H1 (cell line): ENCODE results near the gene IL31. TPM values are rescaled to one million over a fixed set of nuclear protein-coding genes. Genes with fewer than 3 reads are reported as not detected.
A peak's percentile ranks its signal among the peaks of the same experiment; 100 is the strongest.
"Not testable (repeated sequence)": the region's sequence is repeated elsewhere in the genome, so short reads cannot be mapped to it uniquely, and the experiment has no call there.

Source experiments
- CTCF ChIA-PET: fragments of 300-600 bp; sonication (Branson Sonifier 250); formaldehyde crosslinking; loops from one replicate; lab custom pipeline; 2021; ENCODE audit not compliant: partially characterized antibody; lab: Charles Lee
- POLR2A ChIA-PET: fragments of 300-600 bp; sonication (Branson Sonifier 250); formaldehyde crosslinking; loops from one replicate; lab custom pipeline; 2021; ENCODE audit warnings: inconsistent platforms; ENCODE audit not compliant: partially characterized antibody; lab: Charles Lee
- DNase-seq, 2 experiments: peaks; one replicate each; pipeline versions ENCODE4 v3.0.0 to v3.0.0-alpha.2; 2010 to 2022; ENCODE audit warnings: low spot score in 2 of 2, low read depth in 1 of 2, mixed read lengths in 1 of 2
- FAIRE-seq: peaks from 2 replicates; lab custom pipeline; 2011; peaks lifted over from hg19 to GRCh38; lab: Jason Lieb, UNC
- H2AFZ ChIP-seq: 2 replicates; pipeline ENCODE4 v1.8.1; 2012; ENCODE audit warnings: low read length, inconsistent platforms
- H2AK5ac ChIP-seq: 2 replicates; pipeline ENCODE4 v1.6.1; 2013; ENCODE audit warnings: low read depth, low read length
- H2BK120ac ChIP-seq: replicated peaks from 2 replicates; pipeline ENCODE3; 2013; ENCODE audit warnings: low read depth, low read length, inconsistent platforms
- H2BK12ac ChIP-seq: 2 replicates; pipeline ENCODE4 v1.6.1; 2013; ENCODE audit warnings: low read depth, low read length
- H2BK15ac ChIP-seq: 2 replicates; pipeline ENCODE4 v1.6.1; 2013; ENCODE audit warnings: low read length
- H2BK20ac ChIP-seq: 2 replicates; pipeline ENCODE4 v1.6.1; 2013; ENCODE audit warnings: low read length
- H2BK5ac ChIP-seq: 2 replicates; pipeline ENCODE4 v1.6.1; 2013; ENCODE audit warnings: low read depth, low read length
- H3K14ac ChIP-seq: 2 replicates; pipeline ENCODE4 v1.6.1; 2013; ENCODE audit warnings: inconsistent platforms; ENCODE audit not compliant: insufficient read length
- H3K18ac ChIP-seq: 2 replicates; pipeline ENCODE4 v1.6.1; 2013; ENCODE audit warnings: low read length; ENCODE audit errors: extremely low read depth
- H3K23ac ChIP-seq: 2 replicates; pipeline ENCODE4 v1.6.1; 2013; ENCODE audit warnings: inconsistent platforms; ENCODE audit not compliant: insufficient read length
- H3K23me2 ChIP-seq: 2 replicates; pipeline ENCODE4 v1.6.1; 2013; ENCODE audit warnings: low read depth, low read length
- H3K27ac ChIP-seq: 2 replicates; pipeline ENCODE4 v1.6.1; 2011; ENCODE audit warnings: low read depth, low read length, inconsistent platforms
- H3K27me3 ChIP-seq, 4 experiments: replicated peaks in 1 of 4; 1 replicate in 1 of 4; 2 replicates in 3 of 4; pipeline versions ENCODE4 v1.6.1 to v1.8.1; 2011 to 2013; ENCODE audit warnings: low read length in 3 of 4, mild to moderate bottlenecking in 3 of 4, inconsistent platforms in 2 of 4, mixed read lengths in 2 of 4, moderate library complexity in 1 of 4; ENCODE audit not compliant: control insufficient read depth in 3 of 4, insufficient read depth in 3 of 4; ENCODE audit errors: extremely low read depth in 1 of 4
- H3K36me3 ChIP-seq, 4 experiments: 2 replicates each; pipeline versions ENCODE4 v1.6.1 to v1.8.1; 2011 to 2013; ENCODE audit warnings: mild to moderate bottlenecking in 4 of 4, low read length in 3 of 4, moderate library complexity in 2 of 4, control low read depth in 1 of 4, inconsistent platforms in 1 of 4; ENCODE audit not compliant: insufficient read depth in 4 of 4, control insufficient read depth in 2 of 4
- H3K4ac ChIP-seq: replicated peaks from 2 replicates; pipeline ENCODE3; 2013; ENCODE audit warnings: low read length, low read depth, mixed read lengths, inconsistent platforms; ENCODE audit not compliant: insufficient read length
- H3K4me1 ChIP-seq, 4 experiments: replicated peaks in 1 of 4; 1 replicate in 1 of 4; 2 replicates in 3 of 4; pipeline versions ENCODE4 v1.6.1 to v1.8.1; 2011 to 2013; ENCODE audit warnings: low read length in 3 of 4, inconsistent platforms in 2 of 4, mixed read lengths in 1 of 4; ENCODE audit not compliant: insufficient read depth in 4 of 4, control insufficient read depth in 3 of 4
- H3K4me2 ChIP-seq, 2 experiments: 2 replicates each; pipeline versions ENCODE4 v1.6.1 to v1.8.1; 2011 to 2013; ENCODE audit warnings: low read depth in 2 of 2, low read length in 2 of 2, control low read depth in 1 of 2, inconsistent platforms in 1 of 2, mild to moderate bottlenecking in 1 of 2; ENCODE audit not compliant: insufficient read depth in 1 of 2
- H3K4me3 ChIP-seq, 4 experiments: fragments of 200-600, 300-600 bp in 1 of 4; sonication (generic), shearing (Covaris generic), sonication (Bioruptor Twin) in 1 of 4; 2 replicates each; pipeline versions ENCODE4 v1.5.1 to v1.8.1; 2011 to 2016; ENCODE audit warnings: low read length in 4 of 4, low read depth in 3 of 4, control low read depth in 2 of 4, inconsistent platforms in 2 of 4, mild to moderate bottlenecking in 2 of 4, mixed read lengths in 1 of 4, moderate library complexity in 1 of 4; ENCODE audit not compliant: insufficient read depth in 2 of 4; ENCODE audit errors: extremely low read depth in 1 of 4
- H3K56ac ChIP-seq: replicated peaks from 2 replicates; pipeline ENCODE3; 2013; ENCODE audit warnings: low read depth, mild to moderate bottlenecking, mixed read lengths, low read length, inconsistent platforms; ENCODE audit not compliant: insufficient read length
- H3K79me1 ChIP-seq: 2 replicates; pipeline ENCODE4 v1.6.1; 2013; ENCODE audit warnings: low read depth, low read length, control low read depth
- H3K79me2 ChIP-seq, 2 experiments: 2 replicates each; pipeline versions ENCODE4 v1.6.1 to v1.8.1; 2012 to 2013; ENCODE audit warnings: low read length in 2 of 2, mild to moderate bottlenecking in 2 of 2, inconsistent platforms in 1 of 2; ENCODE audit not compliant: insufficient read depth in 2 of 2, control insufficient read depth in 1 of 2
- H3K9ac ChIP-seq, 4 experiments: replicated peaks in 1 of 4; 1 replicate in 1 of 4; 2 replicates in 3 of 4; pipeline versions ENCODE4 v1.6.1 to v1.8.1; 2011 to 2013; ENCODE audit warnings: low read depth in 3 of 4, low read length in 3 of 4, control low read depth in 2 of 4, mild to moderate bottlenecking in 2 of 4, moderate library complexity in 2 of 4, inconsistent platforms in 1 of 4; ENCODE audit errors: extremely low read depth in 1 of 4
- H3K9me3 ChIP-seq, 2 experiments: 2 replicates each; pipeline versions ENCODE4 v1.6.1 to v1.8.1; 2012 to 2013; ENCODE audit warnings: mild to moderate bottlenecking in 2 of 2, moderate library complexity in 2 of 2, control low read depth in 1 of 2, inconsistent platforms in 1 of 2, low read depth in 1 of 2, low read length in 1 of 2, mixed read lengths in 1 of 2; ENCODE audit not compliant: insufficient read depth in 2 of 2
- H4K20me1 ChIP-seq, 2 experiments: replicated peaks in 1 of 2; 2 replicates each; pipeline versions ENCODE3 to v1.8.1; 2011 to 2013; ENCODE audit warnings: inconsistent platforms in 2 of 2, low read length in 2 of 2, mild to moderate bottlenecking in 1 of 2; ENCODE audit not compliant: insufficient read depth in 2 of 2, control insufficient read depth in 1 of 2
- H4K5ac ChIP-seq: 2 replicates; pipeline ENCODE4 v1.6.1; 2013; ENCODE audit warnings: low read length, low read depth, mixed read lengths, inconsistent platforms; ENCODE audit not compliant: insufficient read length
- H4K8ac ChIP-seq: 2 replicates; pipeline ENCODE4 v1.8.0; 2013; ENCODE audit warnings: mild to moderate bottlenecking, moderate library complexity, low read length, inconsistent platforms; ENCODE audit not compliant: insufficient read depth; ENCODE audit errors: extremely low read depth
- H4K91ac ChIP-seq: replicated peaks from 2 replicates; pipeline ENCODE3; 2013; ENCODE audit warnings: low read length, mixed read lengths, inconsistent platforms; ENCODE audit not compliant: insufficient read length
- WGBS, 2 experiments: shearing (Covaris generic) in 1 of 2; methylation state at CpG; one replicate each; pipeline versions ENCODE4 v1.1.6 to v1.1.7; 2013 to 2015; ENCODE audit warnings: low lambda C conversion rate in 2 of 2, mixed read lengths in 2 of 2, inconsistent platforms in 1 of 2, low coverage in 1 of 2, missing lambda C conversion rate in 1 of 2; ENCODE audit not compliant: insufficient replicate concordance in 2 of 2, insufficient coverage in 1 of 2, insufficient read length in 1 of 2; ENCODE audit errors: extremely low coverage in 1 of 2, missing lambda C conversion rate in 1 of 2; 5-methylcytosine and 5-hydroxymethylcytosine counted together
- polyA plus RNA-seq, 7 experiments: library from polyadenylated mRNA; depleted of rRNA in 3 of 7; stranded (reverse) in 5 of 7; unstranded in 2 of 7; fragments of >200 nt in 5 of 7; fragments of 200-250 nt in 2 of 7; gene quantifications; 1 replicate in 5 of 7; 2 replicates in 1 of 7; 4 replicates in 1 of 7; pipeline versions ENCODE4 v1.2.1 to v1.2.3, GENCODE V29; 2011 to 2013; ENCODE audit warnings: missing spikeins in 2 of 7, mixed read lengths in 2 of 7
- total RNA-seq: library from RNA; stranded (reverse); fragmentation: NEBNext Ultra II Directional; extraction: Animal tissue kit (Norgen Biotek cat#: 25700); gene quantifications from 2 replicates; pipeline ENCODE4 v1.2.1, GENCODE V29; 2021

The IL31 gene
- total and polyA plus RNA-seq, 2 of the 8 experiments (the other 6 are each of a cell fraction or from before 2014, with no cell fraction given) = not detected

- H2BK15ac ChIP-seq, H3K23ac ChIP-seq, H2BK20ac ChIP-seq, H3K14ac ChIP-seq, H3K4me1 ChIP-seq, H3K9me3 ChIP-seq, H4K8ac ChIP-seq, H3K9ac ChIP-seq, DNase-seq, H3K27ac ChIP-seq, H3K79me1 ChIP-seq, FAIRE-seq, H2AK5ac ChIP-seq, H2BK5ac ChIP-seq, H3K23me2 ChIP-seq, H3K79me2 ChIP-seq, H3K56ac ChIP-seq, H3K4ac ChIP-seq, H4K91ac ChIP-seq, H2BK120ac ChIP-seq, H4K5ac ChIP-seq, H2BK12ac ChIP-seq: not testable (repeated sequence)
- H3K27me3 ChIP-seq = peaks cover 9 to 44% (median 27%) of the 10 kb centered on the region in 4 experiments; a peak in 6 of 7 replicates
- H3K4me2 ChIP-seq = peak overlapping the region; percentile 60 to 98
- peak overlapping the region; percentile 5; the same call in 1 of the 2 replicates for H3K18ac ChIP-seq
- H4K20me1 ChIP-seq = peaks cover 8 to 14% of the 10 kb centered on the region in 2 experiments
- H3K36me3 ChIP-seq = peaks cover 0 to 13% (median 7%) of the 10 kb centered on the region in 4 experiments; a peak in 5 of 8 replicates
- ChIA-PET CTCF (interaction anchor here (1.1 to 4.0 kb wide), 3 partner anchors 9 to 65 kb away, joined by 3 to 18 read pairs (median 3); no protein-coding TSS in a partner anchor), POLR2A (interaction anchor here (0.8 to 17.6 kb wide), 3 partner anchors 9 to 363 kb away, joined by 3 to 230 read pairs (median 4); partner anchors contain the start of gene DIABLO)
- WGBS, 2 experiments = 69% methylated on average over 18 of the region's 19 CpGs; no CpG with 5 or more reads in 1 of the 2 experiments
- 0 out of 2 replicates have a peak overlapping the region, but pooled peaks have one; percentile 97 for H2AFZ ChIP-seq
- peak overlapping the region; percentile 29 to 74 (median 54); a peak in 7 of 8 replicates for H3K4me3 ChIP-seq
Measured at GRCh38 chr12:122202811-122203210, 28.8 kb upstream of the IL31 start.
